ENCODE data around the gene COBL. TPM values are rescaled to one million over a fixed set of nuclear protein-coding genes. Genes with fewer than 3 reads are reported as not detected.
A peak's percentile ranks its signal among the peaks of the same experiment; 100 is the strongest.

The COBL gene
- total RNA-seq, 1 donor from 2014 or later: 6.3 TPM

DNA sequence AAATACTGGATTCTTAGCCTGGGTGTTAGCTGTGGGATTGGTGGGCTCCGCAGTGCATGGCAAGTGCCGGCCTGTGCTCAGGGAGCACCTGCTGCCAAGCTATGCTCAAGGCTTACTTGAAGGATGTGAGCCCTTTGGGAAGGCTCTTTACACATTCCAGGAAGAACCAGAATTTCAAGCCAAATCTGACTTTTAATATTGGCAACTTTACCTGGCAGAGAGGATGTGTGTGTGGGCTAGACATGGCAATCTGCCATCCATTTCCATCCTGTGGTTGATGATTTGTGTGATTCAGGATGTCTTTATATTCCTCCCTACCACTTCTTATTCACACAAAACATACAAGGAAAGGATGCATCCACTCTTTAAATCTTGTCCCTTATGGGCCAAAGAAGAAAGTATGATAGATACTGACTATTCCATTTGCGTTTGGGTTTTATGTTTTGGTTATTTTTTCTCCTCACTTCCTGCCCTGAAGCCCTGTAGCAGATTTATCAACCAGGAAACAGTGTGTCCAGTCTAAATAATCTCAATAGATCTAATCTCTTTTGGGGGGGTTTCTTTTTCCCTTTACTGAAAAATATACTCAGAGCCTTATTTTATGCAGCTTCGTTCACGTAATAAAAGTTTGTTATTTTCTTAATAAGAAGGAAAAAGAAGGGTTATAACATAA is 247.1 kb downstream of the COBL start:
- no peaks in the 10 kb centered on the region for H3K36me3 Mint-ChIP-seq
- H3K27me3 Mint-ChIP-seq (ENCODE audit: insufficient read depth, low read depth): no peaks in the 10 kb centered on the region
- peaks cover 4% of the 10 kb centered on the region for H3F3A ChIP-seq (ENCODE audit: low read depth)
- no peak overlapping the region for H3K4me3 Mint-ChIP-seq
- no peak for DNase-seq (ENCODE audit: low spot score)
- no peak overlapping the region for H3K27ac Mint-ChIP-seq
- H2AFZ ChIP-seq (replicated peaks): no peak overlapping the region
- H3K4me3 ChIP-seq: no peak overlapping the region
- peaks cover 2% of the 10 kb centered on the region for H3K4me1 Mint-ChIP-seq
- no peak overlapping the region for H3K4me2 ChIP-seq
- no peak overlapping the region for H3K9ac ChIP-seq
- no peaks in the 10 kb centered on the region for H3K36me3 ChIP-seq
- no peaks in the 10 kb centered on the region for H3K27me3 ChIP-seq
- no peaks in the 10 kb centered on the region for H4K20me1 ChIP-seq (ENCODE audit: low read depth)
- H3K4me1 ChIP-seq: peaks cover 9% of the 10 kb centered on the region
- no peaks in the 10 kb centered on the region for H3K79me2 ChIP-seq (ENCODE audit: low read depth)
- no peaks in the 10 kb centered on the region for H3K9me3 ChIP-seq (ENCODE audit: low read depth)
- no peak overlapping the region for H3K27ac ChIP-seq
- no peak for TF ChIP-seq EZH2 (IDR thresholded peaks at IDR 0.05)
- TF ChIP-seq CTCF (IDR thresholded peaks at IDR 0.05): no peak
- no peak for TF ChIP-seq EZH2phosphoT487 (IDR thresholded peaks at IDR 0.05)
- H3K9me3 Mint-ChIP-seq: peaks cover 4% of the 10 kb centered on the region

DNA sequence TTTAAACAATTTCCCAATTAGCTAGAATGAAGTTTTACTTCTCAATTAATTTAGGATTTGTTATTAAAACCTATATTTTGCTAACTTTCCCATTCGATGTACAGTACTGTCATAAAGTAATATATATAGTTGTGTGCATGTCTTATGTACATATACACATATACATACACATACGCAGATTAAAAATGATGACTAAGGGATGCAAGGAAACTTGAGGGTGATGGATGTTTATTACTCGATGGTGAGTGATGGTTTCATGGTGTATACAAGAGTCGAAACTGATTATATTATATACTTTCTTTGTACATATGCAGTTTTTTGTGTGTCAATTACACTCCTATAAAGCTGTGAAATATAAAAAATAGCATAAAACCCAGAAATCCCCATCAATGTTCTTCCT is 248.2 kb downstream of the COBL start:
- no peak overlapping the region for H3K4me2 ChIP-seq
- H3K36me3 Mint-ChIP-seq: no peaks in the 10 kb centered on the region
- no peak for TF ChIP-seq EZH2phosphoT487 (IDR thresholded peaks at IDR 0.05)
- H3K27ac ChIP-seq: no peak overlapping the region
- H3K4me3 ChIP-seq: no peak overlapping the region
- H4K20me1 ChIP-seq (ENCODE audit: low read depth): no peaks in the 10 kb centered on the region
- no peaks in the 10 kb centered on the region for H3K27me3 ChIP-seq
- no peak for DNase-seq (ENCODE audit: low spot score)
- H3F3A ChIP-seq (ENCODE audit: low read depth): no peaks in the 10 kb centered on the region
- no peaks in the 10 kb centered on the region for H3K36me3 ChIP-seq
- no peaks in the 10 kb centered on the region for H3K79me2 ChIP-seq (ENCODE audit: low read depth)
- no peaks in the 10 kb centered on the region for H3K27me3 Mint-ChIP-seq (ENCODE audit: insufficient read depth, low read depth)
- no peaks in the 10 kb centered on the region for H3K4me1 ChIP-seq
- peaks cover 2% of the 10 kb centered on the region for H3K4me1 Mint-ChIP-seq
- no peak overlapping the region for H3K4me3 Mint-ChIP-seq
- H3K9ac ChIP-seq: no peak overlapping the region
- peaks cover 6% of the 10 kb centered on the region for H3K9me3 Mint-ChIP-seq
- no peak overlapping the region for H3K27ac Mint-ChIP-seq
- no peak overlapping the region for H2AFZ ChIP-seq (replicated peaks)
- no peaks in the 10 kb centered on the region for H3K9me3 ChIP-seq (ENCODE audit: low read depth)

- no peaks in the 10 kb centered on the region for H3K36me3 Mint-ChIP-seq
- peak overlapping the region; percentile 7 for H2AFZ ChIP-seq (replicated peaks)
These were observed 248.9 kb downstream of the COBL start for GRCh38 chr7:51067757-51068156.

More at GRCh38 chr7:51067757-51068156, 248.9 kb downstream of the COBL start:
- Histone ChIP-seq H3K27me3 (no peaks in the 10 kb centered on the region), H3K79me2 (ENCODE audit: low read depth) (no peaks in the 10 kb centered on the region), H3K9me3 (ENCODE audit: low read depth) (no peaks in the 10 kb centered on the region), H3K9ac (no peak overlapping the region), H3K27ac (no peak overlapping the region), H3K4me1 (no peaks in the 10 kb centered on the region), H3F3A (ENCODE audit: low read depth) (no peaks in the 10 kb centered on the region), H3K36me3 (no peaks in the 10 kb centered on the region), H3K4me2 (no peak overlapping the region), H4K20me1 (ENCODE audit: low read depth) (no peaks in the 10 kb centered on the region), H3K4me3 (no peak overlapping the region)
- DNase-seq (ENCODE audit: low spot score): peak; percentile 83
- TF ChIP-seq CTCF (IDR thresholded peaks at IDR 0.05): peak; percentile 93
- no peak for TF ChIP-seq EZH2 (IDR thresholded peaks at IDR 0.05)
- H3K4me3 Mint-ChIP-seq: no peak overlapping the region
- H3K27ac Mint-ChIP-seq: no peak overlapping the region
- H3K27me3 Mint-ChIP-seq (ENCODE audit: insufficient read depth, low read depth): no peaks in the 10 kb centered on the region
- peaks cover 2% of the 10 kb centered on the region for H3K4me1 Mint-ChIP-seq
- peaks cover 6% of the 10 kb centered on the region for H3K9me3 Mint-ChIP-seq
